ENCODE measurements around the gene NPPB.

The NPPB gene

DNA sequence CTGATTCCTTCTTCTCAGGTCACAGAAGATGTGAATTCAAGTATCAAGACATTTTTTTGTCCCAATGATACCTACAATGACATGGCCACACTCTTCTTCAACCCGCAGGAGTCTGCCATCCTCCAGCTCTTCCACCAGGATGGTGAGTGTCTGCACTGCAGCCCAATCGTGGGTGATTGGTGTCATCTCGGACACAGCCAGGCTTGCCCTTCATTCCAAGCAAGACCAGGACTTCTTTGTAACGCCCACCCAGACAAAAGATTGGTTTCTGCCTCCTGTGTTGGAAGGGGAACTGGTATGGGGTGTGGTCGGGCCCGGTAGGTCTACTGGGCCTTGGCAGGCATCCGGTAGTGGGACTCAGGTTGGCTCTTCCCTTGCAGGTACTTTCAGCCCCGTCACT lies 25.2 kb downstream of the NPPB start:
- DNase-seq (ENCODE audit: low spot score): no peak

DNA sequence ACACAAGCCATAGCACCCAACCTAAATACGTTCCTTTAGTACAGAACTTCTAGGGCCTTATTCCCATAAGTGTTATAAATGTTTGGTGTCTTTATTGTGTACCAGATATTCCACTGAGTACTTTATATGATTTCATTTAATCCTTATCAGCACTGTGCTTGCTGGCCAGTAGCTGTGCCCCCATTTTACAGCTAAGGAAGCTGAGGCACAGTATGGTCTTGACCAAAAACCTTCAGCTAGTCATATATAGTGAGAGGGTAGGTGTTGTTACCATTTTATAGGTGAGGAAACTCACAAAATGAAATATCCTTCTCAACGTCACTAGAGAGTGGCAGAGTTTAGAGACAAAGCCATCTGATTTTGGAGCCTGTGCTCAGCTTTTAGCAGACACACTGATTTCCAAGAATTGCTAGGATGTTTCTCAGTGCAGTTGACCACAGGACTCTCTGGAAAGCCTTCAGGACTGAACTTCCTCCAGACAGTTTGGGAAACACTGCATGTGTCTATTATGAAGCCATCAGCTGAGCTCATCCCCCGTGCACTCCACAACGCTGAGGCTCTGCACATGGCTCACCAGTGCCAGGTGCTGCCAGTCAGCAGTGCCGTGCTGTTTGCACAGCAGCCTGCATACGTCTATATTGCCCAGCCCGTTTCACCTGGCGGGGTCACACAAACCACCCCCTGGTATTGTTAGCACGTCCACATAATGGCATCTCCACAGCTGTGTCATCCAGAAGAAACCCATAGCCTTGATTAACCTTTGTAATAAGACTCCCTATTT lies 26.6 kb downstream of the NPPB start:
- DNase-seq (ENCODE audit: low spot score): no peak

DNA sequence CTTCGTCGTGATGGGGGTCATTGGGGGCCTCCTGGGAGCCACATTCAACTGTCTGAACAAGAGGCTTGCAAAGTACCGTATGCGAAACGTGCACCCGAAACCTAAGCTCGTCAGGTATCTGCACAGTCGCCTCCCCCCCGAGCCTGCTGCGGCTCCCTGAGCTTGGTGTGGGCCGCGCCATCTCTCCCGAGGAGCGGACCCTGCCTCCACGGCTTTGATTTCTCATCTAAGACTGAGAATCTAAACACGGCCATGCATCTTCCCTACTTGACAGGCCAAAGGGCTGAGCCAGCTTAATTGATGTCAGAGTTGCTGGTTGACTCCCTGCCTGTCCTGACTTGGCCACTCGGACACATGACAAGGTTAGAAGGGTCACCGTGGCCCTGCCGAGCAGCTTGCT lies 30.2 kb downstream of the NPPB start:
- no peak for DNase-seq (ENCODE audit: low spot score)

DNA sequence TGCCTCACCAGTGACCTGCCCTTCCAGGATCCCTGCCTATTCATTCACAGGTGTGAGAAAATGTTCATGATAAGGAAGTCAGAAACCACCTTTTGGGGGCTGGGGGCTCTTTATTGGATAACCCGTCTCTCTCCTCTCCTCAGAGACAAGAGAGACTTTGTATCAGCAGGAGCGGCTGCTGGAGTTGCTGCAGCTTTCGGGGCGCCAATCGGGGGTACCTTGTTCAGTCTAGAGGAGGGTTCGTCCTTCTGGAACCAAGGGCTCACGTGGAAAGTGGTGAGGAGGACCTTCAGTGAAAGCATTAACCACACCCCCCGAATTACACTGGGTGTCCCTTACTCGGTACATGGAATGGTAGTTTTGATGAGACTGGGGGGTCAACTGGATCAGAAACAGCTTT lies 31.8 kb downstream of the NPPB start:
- no peak for DNase-seq (ENCODE audit: low spot score)

DNA sequence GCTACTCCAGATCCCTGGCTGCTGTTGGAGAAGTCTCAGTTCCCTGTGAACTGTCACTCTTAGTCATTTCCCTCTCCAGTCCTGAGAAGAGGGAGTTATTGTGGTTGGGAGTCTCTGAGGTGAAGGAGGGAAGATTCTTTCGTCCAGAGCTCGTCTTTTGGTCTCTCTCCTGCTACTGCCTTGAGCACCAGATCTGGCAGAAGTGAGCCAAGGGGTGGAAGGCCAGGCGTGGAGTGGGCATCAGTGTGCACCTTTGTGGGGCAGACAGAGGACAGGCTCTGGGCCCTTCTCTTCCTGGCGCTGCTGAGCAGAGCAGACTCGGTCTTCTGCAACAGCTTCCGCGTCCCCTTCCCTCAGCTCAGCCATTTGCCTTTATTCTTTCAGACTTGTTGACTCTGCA lies 33.6 kb downstream of the NPPB start:
- no peak for DNase-seq (ENCODE audit: low spot score)

DNA sequence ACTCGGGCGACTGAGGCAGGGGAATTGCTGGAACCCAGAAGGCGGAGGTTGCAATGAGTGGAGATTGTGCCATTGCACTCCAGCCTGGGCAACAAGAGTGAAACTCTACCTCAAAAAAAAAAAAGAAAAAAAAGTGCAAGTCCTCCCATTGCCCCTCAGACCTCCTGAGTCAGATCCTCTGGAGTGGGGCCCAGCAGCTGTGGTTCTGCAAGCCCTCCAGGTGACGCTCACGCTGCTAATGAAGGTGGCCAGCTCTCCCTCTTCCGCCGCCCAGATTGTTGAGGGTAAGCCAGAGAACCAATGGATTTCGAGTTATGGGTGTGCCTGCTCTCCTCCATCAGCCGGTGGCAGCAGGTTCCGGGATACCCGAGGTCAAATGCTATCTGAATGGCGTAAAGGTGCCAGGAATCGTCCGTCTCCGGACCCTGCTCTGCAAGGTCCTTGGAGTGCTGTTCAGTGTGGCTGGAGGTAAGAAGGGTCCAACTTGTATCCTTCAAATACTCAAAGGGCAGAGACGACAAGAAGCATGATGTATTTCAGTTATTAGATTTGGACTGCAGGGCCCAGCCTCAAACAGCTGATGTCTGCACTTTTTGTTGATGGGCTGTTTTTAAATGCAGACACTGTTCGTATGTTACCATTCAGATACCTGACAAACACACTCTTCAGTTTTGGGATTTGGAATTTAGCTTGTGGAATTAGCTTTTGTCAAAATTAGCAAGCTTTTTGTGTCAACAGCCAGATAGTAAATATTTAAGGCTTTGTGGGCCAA lies 35.2 kb downstream of the NPPB start:
- DNase-seq (ENCODE audit: low spot score): no peak

DNA sequence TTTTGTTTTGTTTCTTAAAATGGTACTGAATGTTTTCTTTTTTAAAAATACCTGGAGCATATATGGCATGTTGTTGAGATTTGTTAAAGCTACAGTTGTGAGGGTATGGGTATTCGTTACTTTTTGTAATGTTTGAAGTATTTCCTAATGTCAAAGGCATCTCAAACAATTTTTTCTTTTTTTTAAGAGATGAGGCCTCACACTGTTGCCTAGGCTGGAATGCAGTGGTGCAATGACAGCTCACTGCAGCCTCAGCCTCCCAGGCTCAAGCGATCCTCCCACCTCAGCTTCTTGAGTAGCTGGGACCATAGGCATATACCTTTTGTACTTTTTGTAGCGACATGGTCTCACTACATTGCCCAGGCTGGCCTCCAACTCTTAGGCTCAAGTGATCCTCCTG lies 36.7 kb downstream of the NPPB start:
- no peak for DNase-seq (ENCODE audit: low spot score)

DNA sequence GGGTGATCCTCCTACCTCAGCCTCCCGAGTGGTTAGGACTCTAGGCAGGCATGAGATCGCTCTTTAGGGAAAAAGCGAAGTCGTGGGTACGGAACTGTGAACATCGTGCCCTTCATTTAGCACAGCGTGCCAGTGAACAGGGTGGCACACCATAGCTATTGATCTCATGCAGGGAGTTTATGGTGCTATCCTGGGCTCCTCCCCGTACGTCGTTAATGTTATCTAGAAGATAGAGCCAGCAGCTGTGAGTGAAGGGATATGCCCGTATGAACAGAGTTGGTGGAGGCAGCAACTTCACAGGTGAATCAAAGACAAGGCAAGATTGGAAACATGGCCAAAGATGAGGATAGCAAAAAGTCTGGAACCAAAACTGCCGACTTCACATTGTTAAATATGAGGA lies 41.6 kb downstream of the NPPB start:
- no peak for DNase-seq (ENCODE audit: low spot score)

DNA sequence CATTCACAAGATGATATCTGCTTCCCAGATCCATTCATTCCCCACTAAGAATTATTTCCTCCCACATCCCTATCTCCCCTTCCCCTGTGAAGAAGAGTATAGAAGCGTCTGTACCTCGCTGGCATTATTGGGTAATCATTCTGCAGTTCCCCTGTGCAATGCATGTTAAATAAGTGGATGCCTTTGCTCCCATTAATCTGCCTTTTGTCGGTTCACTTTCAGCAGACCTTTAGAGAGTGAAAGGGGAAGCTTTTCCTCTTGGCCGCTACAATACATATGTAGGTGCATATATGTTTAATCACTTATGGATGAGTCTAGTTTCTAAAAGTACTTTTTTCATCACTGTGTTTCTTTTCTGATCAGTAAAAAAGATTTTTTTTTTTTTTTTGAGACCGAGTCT lies 45.7 kb downstream of the NPPB start:
- DNase-seq (ENCODE audit: low spot score): no peak
